Heart left ventricle (tissue), 16 donors: ENCODE data around the gene MZB1. TPM values are rescaled to one million over a fixed set of nuclear protein-coding genes. Genes with fewer than 3 reads are reported as not detected.

Source experiments
- ATAC-seq, 4 donors: fragments of 200-7000 bp; cut with Tn5 transposase; one replicate each; pipeline ENCODE4 v1.9.1; 2020 to 2022; ENCODE audit warnings: moderate library complexity in 4 of 4, mild to moderate bottlenecking in 3 of 4, moderate number of reproducible peaks in 1 of 4
- DNase-seq, 5 donors: peaks; one replicate each; pipeline ENCODE4 v3.0.0-alpha.2; 2020
- H3K27ac ChIP-seq, 12 donors: fragments of 200-600 bp; sonication (generic) in 4 of 12; one replicate each; pipeline versions ENCODE4 v1.5.0 to v1.8.0; 2016 to 2022; ENCODE audit warnings: mild to moderate bottlenecking in 2 of 12
- H3K27me3 ChIP-seq, 9 donors: fragments of 200-600 bp; sonication (generic) in 2 of 9; one replicate each; pipeline versions ENCODE4 v1.5.1 to v1.8.0; 2016 to 2022; ENCODE audit warnings: mild to moderate bottlenecking in 3 of 9
- H3K36me3 ChIP-seq, 9 donors: fragments of 200-600 bp; sonication (generic) in 2 of 9; one replicate each; pipeline versions ENCODE4 v1.5.0 to v1.8.0; 2018 to 2022; ENCODE audit warnings: mild to moderate bottlenecking in 2 of 9
- H3K4me1 ChIP-seq, 12 donors: fragments of 200-600 bp; sonication (generic) in 4 of 12; one replicate each; pipeline versions ENCODE4 v1.5.0 to v1.8.0; 2016 to 2022; ENCODE audit warnings: mild to moderate bottlenecking in 3 of 12
- H3K4me3 ChIP-seq, 12 donors: fragments of 200-600 bp; sonication (generic) in 4 of 12; one replicate each; pipeline versions ENCODE4 v1.5.0 to v1.8.0; 2017 to 2022; ENCODE audit warnings: mild to moderate bottlenecking in 9 of 12, moderate library complexity in 4 of 12
- H3K9me3 ChIP-seq, 12 donors: fragments of 200-600 bp; sonication (generic) in 4 of 12; one replicate each; pipeline versions ENCODE4 v1.5.0 to v1.8.0; 2016 to 2022; ENCODE audit warnings: mild to moderate bottlenecking in 1 of 12
- POLR2A ChIP-seq, 2 donors: fragments of 450-650 bp; IDR thresholded peaks; one replicate each; pipeline ENCODE4 v1.6.1; 2017; ENCODE audit warnings: antibody characterized with exemption in 2 of 2, mild to moderate bottlenecking in 2 of 2, moderate library complexity in 2 of 2
- WGBS, 4 donors: extraction: QIAGEN DNeasy Blood & Tissue Kit in 2 of 4; methylation state at CpG; one replicate each; pipeline versions ENCODE4 v1.1.5 to v1.1.7; 2013 to 2018; 5-methylcytosine and 5-hydroxymethylcytosine counted together
- intact Hi-C, 10 donors: fragments of 100-400 bp; cut with DNase I; formaldehyde crosslinking; loops; one replicate each; pipeline versions ENCODE4 v1.11.1 to v1.14.2; 2022
- polyA plus RNA-seq, 2 donors: library from polyadenylated mRNA; stranded (reverse); fragments of 200-250 nt; gene quantifications; one replicate each; pipeline ENCODE4 v1.2.3, GENCODE V29; 2013
- total RNA-seq, 9 donors: library from RNA; depleted of rRNA in 2 of 9; stranded (reverse); fragments of >200 nt in 2 of 9; fragmentation: NEBNext Ultra II Directional in 3 of 9; extraction: Animal tissue kit (Norgen Biotek cat#: 25700) in 3 of 9; gene quantifications; one replicate each; pipeline versions ENCODE4 v1.1.0 to v1.2.4, GENCODE V29; 2016 to 2023
- TF ChIP-seq, protein P1 (sequence below), 12 donors: fragments of 200-600 bp; sonication (generic) in 4 of 12; IDR thresholded peaks; one replicate each; pipeline versions ENCODE4 v1.5.0 to v1.8.0; 2018 to 2022; ENCODE audit warnings: antibody characterized with exemption in 12 of 12, mild to moderate bottlenecking in 5 of 12
- donor health status: ischemic (EF 13 %, LVEDD 7.1; RV severe dilation, severe dysfunction).
- donor health status: healthy with polysubstance abuse.
- donor health status: DM: no; HTN: yes; CAD: no.
- donor health status: DM: no; HTN: no; CAD: no.
- donor health status: ischemic (EF 25% LVEDD 6.9; RV normal size, moderate dysfunction).
- donor health status: ischemic (EF 25% LVEDD 5.7; RV mildly dilated, moderate dysfunction).
- donor health status: healthy.
- donor health status: DM: yes; HTN: yes; CAD: no.
- donor health status: ischemic (EF 35%, LVEDD 5.7; RV mildly dilated, moderate dysfunction).
- donor health status: nonischemic (EF 11% LVEDD 7.7; RV severe dilation, severe dysfunction).
- donor health status: DM: yes; HTN: yes; CAD: no.
- donor health status: PGD.
- donor health status: ischemic (EF 29% LVEDD 5.4; RV normal size, mild dysfunction).
- donor health status: nonischemic (EF 23%, LVEDD 6.1; RV moderate dilation, normal function).

The MZB1 gene
- total and polyA plus RNA-seq, 11 donors: 0.31 to 5.2 (median 0.81) TPM; not detected in 2

DNA sequence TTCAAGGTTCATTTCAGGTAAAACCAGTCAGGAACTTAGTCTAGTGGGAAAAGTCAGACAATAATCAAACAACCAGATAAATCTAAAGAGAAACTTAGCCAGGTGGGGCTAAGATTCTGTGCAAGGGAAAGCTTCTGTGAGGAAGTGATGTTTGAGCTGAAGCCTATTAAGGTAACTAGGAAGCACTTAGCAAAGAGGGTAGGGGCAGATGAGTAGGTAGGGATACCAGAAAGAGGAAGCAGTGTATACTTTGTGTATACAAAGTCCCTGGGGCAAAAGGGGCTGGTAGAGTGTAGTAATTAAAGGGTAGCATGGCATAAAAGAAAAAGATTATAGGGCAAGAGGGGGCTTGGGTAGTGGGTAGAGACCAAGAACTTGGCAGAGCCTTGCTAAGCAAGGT lies 17.8 kb upstream of the MZB1 start:
- no peak overlapping the region for H3K27ac ChIP-seq
- ATAC-seq (no peak), DNase-seq (no peak)
- no peak for TF ChIP-seq POLR2A (IDR thresholded peaks at IDR 0.05)
- TF ChIP-seq, protein P1, sequence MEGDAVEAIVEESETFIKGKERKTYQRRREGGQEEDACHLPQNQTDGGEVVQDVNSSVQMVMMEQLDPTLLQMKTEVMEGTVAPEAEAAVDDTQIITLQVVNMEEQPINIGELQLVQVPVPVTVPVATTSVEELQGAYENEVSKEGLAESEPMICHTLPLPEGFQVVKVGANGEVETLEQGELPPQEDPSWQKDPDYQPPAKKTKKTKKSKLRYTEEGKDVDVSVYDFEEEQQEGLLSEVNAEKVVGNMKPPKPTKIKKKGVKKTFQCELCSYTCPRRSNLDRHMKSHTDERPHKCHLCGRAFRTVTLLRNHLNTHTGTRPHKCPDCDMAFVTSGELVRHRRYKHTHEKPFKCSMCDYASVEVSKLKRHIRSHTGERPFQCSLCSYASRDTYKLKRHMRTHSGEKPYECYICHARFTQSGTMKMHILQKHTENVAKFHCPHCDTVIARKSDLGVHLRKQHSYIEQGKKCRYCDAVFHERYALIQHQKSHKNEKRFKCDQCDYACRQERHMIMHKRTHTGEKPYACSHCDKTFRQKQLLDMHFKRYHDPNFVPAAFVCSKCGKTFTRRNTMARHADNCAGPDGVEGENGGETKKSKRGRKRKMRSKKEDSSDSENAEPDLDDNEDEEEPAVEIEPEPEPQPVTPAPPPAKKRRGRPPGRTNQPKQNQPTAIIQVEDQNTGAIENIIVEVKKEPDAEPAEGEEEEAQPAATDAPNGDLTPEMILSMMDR (IDR thresholded peaks at IDR 0.05): no peak
- no peaks in the 10 kb centered on the region for H3K9me3 ChIP-seq
- intact Hi-C loops: no loop called here
- no peaks in the 10 kb centered on the region for H3K27me3 ChIP-seq
- peaks cover 0 to 20% (median 6%) of the 10 kb centered on the region in 9 donors for H3K36me3 ChIP-seq
- H3K4me3 ChIP-seq: no peak overlapping the region
- H3K4me1 ChIP-seq: peaks cover 0 to 29% (median 17%) of the 10 kb centered on the region in 12 donors

DNA sequence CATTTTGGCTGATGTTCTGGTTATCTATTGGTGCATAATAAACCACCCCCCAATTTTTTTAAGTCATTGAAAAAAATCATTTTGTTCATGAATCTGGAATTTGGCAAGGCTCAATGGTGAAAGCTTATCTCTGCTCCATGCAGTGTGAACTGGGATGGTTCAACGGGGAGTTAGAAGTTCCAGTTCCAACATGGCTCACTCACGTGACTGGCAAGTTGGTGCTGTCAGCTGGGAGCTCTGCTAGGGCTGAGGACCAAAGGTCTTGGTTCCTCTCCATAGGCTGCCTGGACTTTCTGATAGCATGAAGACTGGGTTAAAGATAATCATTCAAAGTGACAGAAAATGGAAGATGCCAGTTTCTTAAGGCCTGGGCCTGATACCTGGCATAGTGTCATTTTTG lies 17.2 kb upstream of the MZB1 start:
- H3K27ac ChIP-seq: no peak overlapping the region
- intact Hi-C loops: no loop called here
- H3K27me3 ChIP-seq: no peaks in the 10 kb centered on the region
- peaks cover 0 to 33% (median 17%) of the 10 kb centered on the region in 12 donors for H3K4me1 ChIP-seq
- H3K4me3 ChIP-seq: no peak overlapping the region
- no peaks in the 10 kb centered on the region for H3K9me3 ChIP-seq
- WGBS, 4 donors: 50 to 55% (median 52%) methylated on average over 2 of the region's 2 CpGs
- DNase-seq (no peak), ATAC-seq (no peak)
- TF ChIP-seq, protein P1 (IDR thresholded peaks at IDR 0.05): no peak
- no peak for TF ChIP-seq POLR2A (IDR thresholded peaks at IDR 0.05)
- peaks cover 0 to 15% (median 2%) of the 10 kb centered on the region in 9 donors for H3K36me3 ChIP-seq

DNA sequence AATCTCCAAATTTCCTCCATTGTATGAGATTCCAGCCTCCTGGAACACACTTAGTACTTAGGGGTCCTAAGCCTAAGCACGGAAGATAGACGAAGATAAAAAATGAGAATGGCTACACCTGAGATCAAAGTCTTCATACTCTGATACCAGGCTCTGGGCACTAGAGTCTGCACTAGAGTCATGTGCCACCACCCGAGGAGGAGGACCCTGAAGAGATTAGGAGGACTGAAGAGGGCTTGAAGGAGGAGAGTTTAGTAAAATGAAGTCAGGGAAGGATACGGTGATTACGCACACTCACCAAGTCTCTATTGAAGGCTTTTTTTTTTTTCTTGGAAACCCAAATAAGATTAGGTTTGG lies 14.7 kb upstream of the MZB1 start:
- TF ChIP-seq, protein P1 (IDR thresholded peaks at IDR 0.05): no peak
- TF ChIP-seq POLR2A (IDR thresholded peaks at IDR 0.05): no peak
- intact Hi-C loops: loop anchor here in 1 of 10 donors (5.0 kb wide), 1 partner anchor 62 kb away; the partner anchor contains the start of gene PAIP2
- Histone ChIP-seq H3K4me1 (peaks cover 0 to 28% (median 15%) of the 10 kb centered on the region in 12 donors), H3K9me3 (no peaks in the 10 kb centered on the region), H3K27ac (peak overlapping the region; percentile 81 to 96 (median 89)), H3K27me3 (no peaks in the 10 kb centered on the region), H3K4me3 (peak overlapping the region in 10 of 12 donors; percentile 9 to 66 (median 58)), H3K36me3 (peaks cover 0 to 10% (median 0%) of the 10 kb centered on the region in 9 donors)
- DNase-seq: no peak
- 53 to 61% (median 58%) methylated on average over 5 of the region's 5 CpGs for WGBS, 4 donors
- ATAC-seq: no peak

DNA sequence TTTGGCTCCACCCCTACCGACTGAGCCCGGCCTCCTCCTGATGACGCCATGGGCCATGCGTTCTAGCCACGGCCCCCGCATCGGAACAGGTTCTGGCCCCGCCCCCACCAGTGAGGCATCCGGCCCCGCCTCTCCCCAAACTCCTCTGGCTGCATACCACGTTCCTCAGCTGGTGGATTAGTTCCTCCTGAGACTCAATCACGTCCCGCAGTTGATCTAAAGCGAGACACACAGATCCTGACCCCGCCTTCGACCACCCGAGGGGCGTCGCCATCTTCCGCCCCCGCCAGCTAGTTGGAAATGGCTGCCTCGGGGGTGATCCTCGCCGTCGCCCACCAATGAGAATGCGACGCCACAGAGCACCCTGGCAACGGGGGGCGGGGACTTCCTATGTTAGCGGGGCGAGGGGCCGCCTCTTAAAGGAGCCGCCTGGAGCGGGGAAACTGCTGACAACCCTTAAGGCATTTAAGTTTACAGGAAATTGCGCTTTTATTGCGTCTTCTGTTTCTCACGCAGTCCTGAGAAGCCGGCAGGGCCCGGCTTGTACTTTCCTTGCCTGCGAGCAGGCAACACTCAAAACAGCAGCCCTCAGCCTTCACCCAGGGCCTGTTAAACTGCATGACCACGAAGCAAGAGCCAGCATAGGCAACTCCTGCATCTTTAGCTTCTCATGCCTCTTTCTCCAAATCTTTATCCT lies 14.2 kb upstream of the MZB1 start, which contains the start of gene SPATA24:
SPATA24 (minus strand) TSS at position 303 of the 697 bp plus-strand sequence; CDS start at position 274, 29 bp downstream.
- TF ChIP-seq POLR2A (IDR thresholded peaks at IDR 0.05): peak in 1 of 2 donors; percentile 33
- TF ChIP-seq, protein P1 (IDR thresholded peaks at IDR 0.05): no peak
- Histone ChIP-seq H3K9me3 (no peaks in the 10 kb centered on the region), H3K4me1 (peaks cover 0 to 28% (median 15%) of the 10 kb centered on the region in 12 donors), H3K4me3 (peak within 1 kb of the TSS; percentile 6 to 66 (median 57)), H3K27ac (peak within 1 kb of the TSS; percentile 81 to 96 (median 89)), H3K27me3 (no peaks in the 10 kb centered on the region), H3K36me3 (peaks cover 0 to 12% (median 0%) of the 10 kb centered on the region in 9 donors)
- peak; percentile 98 to 99 (median 98) for DNase-seq
- WGBS, 4 donors: 0 to 1% (median 0%) methylated on average over 28 to 41 of the region's 41 CpGs
- intact Hi-C loops: loop anchor here in 1 of 10 donors (5.0 kb wide), 1 partner anchor 62 kb away; the partner anchor contains the start of gene PAIP2
- peak; percentile 96 to 98 (median 97) for ATAC-seq
